Hematopoietic multipotent progenitor cell treated with erythropoietin and hydrocortisone succinate and interleukin-3 and kit ligand, for 15 days (in vitro differentiated cells): ENCODE results near the gene PLCG2.
A peak's percentile ranks its signal among the peaks of the same experiment; 100 is the strongest.
"Not testable (repeated sequence)": the region's sequence is repeated elsewhere in the genome, so short reads cannot be mapped to it uniquely, and the experiment has no call there.

ENCODE experiments used
- DNase-seq: peaks from one replicate; pipeline ENCODE4 v3.0.0-alpha.2; 2015; ENCODE audit warnings: low spot score

PLCG2 gene

DNA sequence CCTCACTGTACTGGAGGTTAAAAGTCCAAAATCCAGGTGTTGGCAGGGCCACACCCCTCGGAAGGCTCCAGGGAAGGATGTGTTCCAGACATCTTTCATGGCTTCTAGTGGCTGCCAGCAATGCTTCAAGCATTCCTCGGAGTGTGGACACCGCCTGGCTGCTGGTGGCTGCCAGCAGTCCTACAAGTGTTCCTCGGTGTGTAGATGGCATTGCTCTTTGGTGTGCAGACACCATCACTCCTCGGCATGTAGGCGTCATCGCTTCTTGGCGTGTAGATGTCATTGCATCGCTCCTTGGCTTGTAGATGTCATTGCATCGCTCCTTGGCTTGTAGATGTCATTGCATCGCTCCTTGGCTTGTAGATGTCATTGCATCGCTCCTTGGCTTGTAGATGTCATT lies 98.4 kb downstream of the PLCG2 start:
- not testable (repeated sequence) for DNase-seq

DNA sequence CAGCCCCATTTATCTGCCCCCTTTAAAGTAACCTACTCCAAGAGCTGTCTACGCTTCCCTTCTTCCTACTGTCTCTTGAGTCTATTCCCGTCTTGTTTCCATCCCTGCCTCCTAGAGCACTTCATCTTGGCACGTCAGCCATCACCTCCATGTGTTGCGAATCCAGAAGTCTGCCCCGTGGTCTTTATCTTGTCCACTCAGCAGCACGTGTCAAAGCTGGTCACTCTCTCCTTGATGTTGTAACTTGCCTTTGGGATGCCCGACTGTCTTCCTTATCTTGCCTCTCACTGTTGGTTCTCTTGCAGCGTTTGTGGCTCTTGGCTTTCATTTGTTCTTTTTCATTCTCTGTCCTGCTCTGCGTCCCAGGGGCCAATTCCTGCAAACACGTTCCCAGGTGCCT lies 99.4 kb downstream of the PLCG2 start:
- no peak for DNase-seq

GRCh38 chr16:81879625-81880024 lies 100.5 kb downstream of the PLCG2 start:
- DNase-seq = no peak

DNA sequence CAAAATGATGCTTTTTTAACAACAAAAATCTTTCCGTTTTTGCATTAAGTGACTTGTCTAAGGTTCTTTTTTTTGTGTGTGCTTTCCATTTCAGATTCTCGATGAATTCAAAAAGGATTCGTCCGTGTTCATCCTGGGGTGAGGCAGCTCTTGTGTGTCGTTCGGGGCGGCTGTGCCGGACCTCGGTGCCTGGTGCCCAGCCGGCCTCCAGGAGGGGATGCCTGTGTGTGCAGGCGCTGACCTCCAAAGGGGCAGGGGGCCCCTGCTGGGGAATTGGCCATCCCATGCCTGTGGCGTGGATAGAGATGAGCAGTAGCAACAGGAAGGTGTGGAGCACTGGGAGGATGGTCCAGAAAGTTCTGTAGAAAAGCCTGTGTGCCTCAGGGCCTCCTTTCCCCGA lies 101.7 kb downstream of the PLCG2 start:
- no peak for DNase-seq

GRCh38 chr16:81881228-81881627 lies 102.1 kb downstream of the PLCG2 start:
- no peak for DNase-seq

DNA sequence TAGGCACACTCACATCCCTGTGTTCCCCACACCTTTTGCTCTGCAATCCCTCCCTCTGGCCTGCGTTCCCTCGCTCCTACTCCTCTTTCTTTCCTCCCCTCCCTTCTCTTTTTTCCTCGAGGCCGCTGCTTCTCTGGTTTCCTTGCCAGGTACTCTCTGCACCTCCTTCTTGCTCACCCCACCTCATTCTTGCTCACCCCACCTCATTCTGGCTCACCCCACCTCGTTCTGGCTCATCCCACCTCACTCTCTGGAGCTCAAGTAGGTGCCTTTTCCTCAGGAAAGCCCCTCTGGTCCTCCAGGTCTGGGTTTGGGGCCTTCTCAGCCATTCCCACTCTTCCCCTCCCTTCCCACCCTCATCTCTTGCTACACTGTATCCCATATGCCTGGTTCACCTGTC lies 103.5 kb downstream of the PLCG2 start:
- no peak for DNase-seq

DNA sequence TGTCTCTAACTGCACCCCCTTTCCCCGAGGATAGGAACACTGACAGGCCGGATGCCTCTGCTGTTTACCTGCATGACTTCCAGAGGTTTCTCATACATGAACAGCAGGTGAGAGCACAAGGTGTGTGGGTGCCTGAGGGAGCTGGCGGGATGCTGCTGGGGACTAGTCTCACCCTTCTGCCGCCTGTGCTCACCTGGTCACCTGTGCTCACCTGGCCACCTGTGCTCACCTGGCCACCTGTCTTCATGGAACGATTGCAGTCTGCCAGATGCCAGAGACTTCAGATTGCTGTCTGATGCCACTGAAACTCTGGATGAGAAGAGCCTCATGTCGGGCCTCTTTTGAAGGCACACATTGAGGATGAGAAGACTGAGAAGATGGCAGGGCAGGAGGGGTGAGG lies 104.1 kb downstream of the PLCG2 start:
- no peak for DNase-seq

- DNase-seq = peak; percentile 16
These were observed 107.0 kb downstream of the PLCG2 start for GRCh38 chr16:81885976-81886586.

DNA sequence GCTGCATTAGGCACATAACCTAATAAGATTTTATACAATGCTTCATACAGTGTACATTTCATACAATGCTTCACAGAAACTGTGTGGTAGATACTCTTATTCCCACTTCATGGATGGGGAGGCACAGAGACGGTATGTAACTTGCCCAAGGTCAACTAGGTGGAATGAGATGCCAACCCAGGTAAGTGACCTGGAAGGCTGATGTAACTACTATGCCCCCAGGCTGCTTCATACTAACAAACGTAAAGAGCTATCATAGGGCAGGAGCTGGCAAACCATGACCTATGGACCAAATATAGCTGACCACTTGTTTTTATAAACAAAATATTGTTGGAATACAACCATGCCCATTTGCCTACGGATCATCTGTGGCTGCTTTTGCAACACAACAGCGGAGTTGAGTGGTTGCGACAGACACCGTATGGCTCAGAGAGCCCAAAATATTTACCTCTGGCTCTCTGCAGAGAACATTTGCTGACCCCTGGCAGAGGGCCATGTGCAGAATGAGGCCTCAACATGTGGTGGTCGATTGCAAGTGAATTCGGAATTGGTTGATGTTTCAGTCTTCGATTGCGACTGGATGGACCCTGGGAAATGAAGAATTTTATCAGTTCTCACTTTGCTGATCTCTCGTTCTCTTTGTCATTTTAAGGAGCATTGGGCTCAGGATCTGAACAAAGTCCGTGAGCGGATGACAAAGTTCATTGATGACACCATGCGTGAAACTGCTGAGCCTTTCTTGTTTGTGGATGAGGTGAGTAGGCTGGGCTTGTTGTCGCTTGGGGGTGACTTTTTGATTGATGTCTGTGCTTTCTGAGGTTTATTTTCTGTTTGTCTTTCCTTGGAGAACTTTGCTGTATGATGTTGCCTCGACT lies 109.7 kb downstream of the PLCG2 start:
- no peak for DNase-seq

GRCh38 chr16:81891736-81892364 lies 112.8 kb downstream of the PLCG2 start:
- DNase-seq = no peak

GRCh38 chr16:81894592-81894991 lies 115.5 kb downstream of the PLCG2 start:
- DNase-seq = no peak

- no peak for DNase-seq
These were observed 117.8 kb downstream of the PLCG2 start for GRCh38 chr16:81896902-81897301.

DNA sequence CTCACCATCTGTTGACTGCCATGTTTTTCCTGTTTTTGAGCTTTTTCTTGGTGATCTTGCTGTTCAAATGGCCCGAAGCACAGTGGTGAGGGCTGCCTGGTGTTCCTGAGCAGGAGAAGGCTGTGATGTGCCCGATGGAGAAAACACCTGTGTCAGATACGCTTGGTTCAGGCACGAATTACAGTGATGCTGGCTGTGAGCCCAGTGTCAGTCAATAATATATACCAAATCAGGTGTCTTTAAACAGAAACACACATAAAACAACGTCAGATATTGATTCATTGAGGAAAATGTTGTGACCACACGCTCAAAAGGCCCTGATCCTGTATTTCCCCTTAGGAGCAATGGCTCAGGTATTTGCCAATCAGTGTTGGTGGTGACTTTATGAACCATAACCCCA lies 120.5 kb downstream of the PLCG2 start:
- no peak for DNase-seq

DNA sequence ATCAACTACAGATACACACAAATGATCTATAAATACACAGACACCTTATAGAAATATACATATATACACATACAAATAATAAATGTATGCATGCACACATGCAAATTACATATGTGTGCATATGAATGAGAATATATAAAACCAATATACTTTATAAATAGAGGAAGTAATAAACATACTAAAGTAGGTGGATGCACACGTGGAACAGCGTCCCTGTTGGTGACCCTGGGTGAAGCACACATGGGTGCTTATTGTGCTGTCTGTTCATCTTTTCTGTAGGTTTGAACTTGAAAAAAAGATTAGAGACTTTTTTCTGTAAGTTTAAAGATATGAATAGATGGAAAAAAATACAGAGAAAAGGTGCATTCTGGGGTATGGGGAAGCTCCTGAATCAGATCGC lies 120.9 kb downstream of the PLCG2 start:
- no peak for DNase-seq

GRCh38 chr16:81900456-81900855 lies 121.4 kb downstream of the PLCG2 start:
- no peak for DNase-seq

GRCh38 chr16:81901484-81901883 lies 122.4 kb downstream of the PLCG2 start:
- no peak for DNase-seq

DNA sequence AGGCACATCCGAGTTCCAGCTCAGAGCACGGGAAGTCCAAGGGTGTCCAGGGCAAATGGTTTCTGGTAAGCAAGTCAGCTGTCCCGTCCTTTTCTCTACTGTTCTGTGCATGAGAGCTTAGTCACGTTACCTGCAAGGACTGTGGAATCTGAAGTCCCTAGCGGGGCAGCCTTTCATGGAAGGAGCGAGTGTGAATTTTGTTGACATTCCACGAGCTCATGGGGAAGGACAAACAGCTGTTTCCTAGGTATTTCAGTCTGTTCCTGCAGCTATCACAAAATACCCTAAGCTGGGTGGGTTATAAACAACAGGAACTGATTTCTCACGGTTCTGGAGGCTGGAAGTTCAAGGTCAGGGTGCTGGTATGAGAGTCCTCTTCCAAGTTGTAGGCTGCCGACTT lies 122.9 kb downstream of the PLCG2 start:
- no peak for DNase-seq

GRCh38 chr16:81904320-81904719 lies 125.2 kb downstream of the PLCG2 start:
- no peak for DNase-seq

DNA sequence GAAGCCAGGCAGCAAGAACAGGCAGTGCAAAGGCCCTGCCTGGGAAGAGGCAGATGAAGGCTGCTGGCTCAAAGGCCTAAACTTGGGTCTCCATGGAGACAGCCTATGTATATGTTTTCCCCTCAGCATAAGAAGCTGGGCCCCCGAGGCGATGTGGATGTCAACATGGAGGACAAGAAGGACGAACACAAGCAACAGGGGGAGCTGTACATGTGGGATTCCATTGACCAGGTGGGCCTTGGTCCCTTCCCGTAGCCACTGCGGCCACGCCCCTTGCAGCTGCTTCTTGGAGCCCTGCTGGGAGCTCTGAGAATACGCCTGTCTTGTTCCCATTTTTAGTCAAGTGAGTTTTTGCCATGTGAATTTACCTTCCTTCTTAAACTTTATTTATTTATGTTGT lies 126.2 kb downstream of the PLCG2 start:
- DNase-seq = no peak

- no peak for DNase-seq
These were observed 128.6 kb downstream of the PLCG2 start for GRCh38 chr16:81907681-81908080.

- no peak for DNase-seq
These were observed 129.6 kb downstream of the PLCG2 start for GRCh38 chr16:81908466-81909262.

DNA sequence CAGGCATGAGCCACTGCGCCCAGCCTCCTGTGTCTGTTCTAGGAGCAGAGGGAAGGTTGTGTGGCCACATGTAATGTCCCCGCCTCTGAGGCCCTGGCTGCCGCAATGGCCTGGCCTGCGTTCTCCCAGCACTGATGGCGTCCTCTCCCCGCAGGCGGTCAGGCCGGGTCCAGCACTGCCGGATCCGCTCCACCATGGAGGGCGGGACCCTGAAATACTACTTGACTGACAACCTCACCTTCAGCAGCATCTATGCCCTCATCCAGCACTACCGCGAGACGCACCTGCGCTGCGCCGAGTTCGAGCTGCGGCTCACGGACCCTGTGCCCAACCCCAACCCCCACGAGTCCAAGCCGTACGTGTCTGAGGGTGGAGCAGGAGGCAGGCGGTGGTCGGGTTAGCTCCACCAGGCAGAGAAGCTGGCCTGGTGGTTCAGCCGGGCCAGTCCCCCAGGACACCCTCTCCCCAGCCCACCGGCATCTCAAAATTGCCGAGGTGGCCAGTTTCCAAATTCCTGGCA lies 131.3 kb downstream of the PLCG2 start:
- DNase-seq = no peak
